Measurements from ENCODE around the gene DPP9.
"Not testable (repeated sequence)": the region's sequence is repeated elsewhere in the genome, so short reads cannot be mapped to it uniquely, and the experiment has no call there.

The DPP9 gene

DNA sequence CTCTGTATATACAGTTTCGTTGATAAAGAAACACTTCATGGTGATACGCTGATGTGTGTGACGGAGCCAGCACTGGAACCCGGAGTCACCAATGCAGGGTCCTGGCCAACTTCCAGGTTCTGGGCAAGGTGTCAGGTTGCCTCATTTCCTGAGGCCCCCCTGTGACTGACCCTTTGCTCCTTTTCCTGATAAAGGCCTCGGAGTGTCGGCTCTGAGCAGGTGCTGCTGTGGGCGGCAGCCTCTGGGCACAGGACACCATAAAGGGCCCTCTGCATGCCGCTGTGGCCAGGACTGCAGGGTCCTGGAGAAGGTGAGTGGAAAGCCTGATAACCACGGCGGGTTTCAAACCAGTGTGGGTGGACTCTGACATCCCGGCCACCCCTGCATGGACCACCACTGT, 36.2 kb downstream of the DPP9 start:
- no peak for DNase-seq (ENCODE audit: low read depth)

DNA sequence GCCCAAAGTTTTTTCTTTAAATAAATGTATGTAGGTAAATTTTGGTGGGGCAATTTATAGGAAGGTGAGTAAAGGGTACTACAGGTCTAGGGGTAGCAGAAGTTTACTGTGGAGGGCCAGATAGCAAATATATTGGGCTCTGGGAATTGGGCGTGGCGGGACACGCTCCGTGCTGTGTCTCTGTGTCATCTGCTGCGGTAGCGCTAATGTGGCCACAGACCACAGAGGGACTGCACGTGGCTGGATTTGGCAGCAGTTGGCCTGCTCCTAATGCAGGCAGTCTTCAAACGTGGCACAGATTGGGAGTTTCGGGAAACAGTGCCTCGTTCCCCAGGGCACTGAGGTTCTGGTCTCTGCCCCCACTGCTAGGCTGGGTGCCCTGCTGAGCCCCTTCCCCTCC, 36.9 kb downstream of the DPP9 start:
- no peak for DNase-seq (ENCODE audit: low read depth)

DNA sequence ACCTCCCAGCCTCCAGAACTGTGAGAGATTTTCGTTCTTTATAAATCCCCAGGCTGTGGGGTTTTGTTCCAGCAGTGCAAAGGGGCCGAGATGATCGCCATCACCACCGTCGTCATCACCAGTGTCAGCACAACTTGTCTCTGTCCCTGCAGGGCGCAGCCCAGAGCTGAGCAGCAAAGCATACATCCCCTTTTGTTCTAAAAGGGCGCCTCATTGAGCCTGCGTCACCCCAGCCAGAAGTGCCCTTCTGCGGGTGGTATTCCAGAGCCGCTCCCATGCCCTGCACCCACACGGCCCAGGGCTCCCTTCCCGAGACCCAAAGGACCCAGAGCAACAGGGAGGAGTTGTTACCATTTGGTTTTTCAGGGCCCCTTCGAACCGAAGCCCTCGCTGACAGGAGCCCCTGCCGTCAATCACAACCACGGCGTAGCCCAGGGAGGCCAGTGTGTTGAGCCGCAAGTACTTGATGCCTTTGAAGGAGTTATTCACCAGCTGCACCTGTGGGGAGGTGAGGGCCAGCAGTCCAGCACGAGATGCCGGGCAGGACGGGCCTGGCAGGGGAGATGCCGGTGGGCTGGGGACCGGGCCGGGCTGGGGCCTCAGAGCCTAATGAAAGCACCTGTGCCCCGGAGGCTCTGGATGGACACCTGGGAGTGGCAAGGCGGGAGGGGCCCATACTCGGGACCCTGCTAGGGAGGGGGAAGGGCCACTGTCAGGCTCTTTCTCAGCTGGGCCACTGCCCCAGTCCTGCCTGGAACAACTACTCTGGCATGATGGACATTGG, 39.1 kb downstream of the DPP9 start:
- DNase-seq (ENCODE audit: low read depth): no peak

- no peak for DNase-seq (ENCODE audit: low read depth)
Measured at GRCh38 chr19:4682417-4683200, 41.0 kb downstream of the DPP9 start.

- not testable (repeated sequence) for DNase-seq (ENCODE audit: low read depth)
Measured at GRCh38 chr19:4680021-4680420, 43.6 kb downstream of the DPP9 start.

DNA sequence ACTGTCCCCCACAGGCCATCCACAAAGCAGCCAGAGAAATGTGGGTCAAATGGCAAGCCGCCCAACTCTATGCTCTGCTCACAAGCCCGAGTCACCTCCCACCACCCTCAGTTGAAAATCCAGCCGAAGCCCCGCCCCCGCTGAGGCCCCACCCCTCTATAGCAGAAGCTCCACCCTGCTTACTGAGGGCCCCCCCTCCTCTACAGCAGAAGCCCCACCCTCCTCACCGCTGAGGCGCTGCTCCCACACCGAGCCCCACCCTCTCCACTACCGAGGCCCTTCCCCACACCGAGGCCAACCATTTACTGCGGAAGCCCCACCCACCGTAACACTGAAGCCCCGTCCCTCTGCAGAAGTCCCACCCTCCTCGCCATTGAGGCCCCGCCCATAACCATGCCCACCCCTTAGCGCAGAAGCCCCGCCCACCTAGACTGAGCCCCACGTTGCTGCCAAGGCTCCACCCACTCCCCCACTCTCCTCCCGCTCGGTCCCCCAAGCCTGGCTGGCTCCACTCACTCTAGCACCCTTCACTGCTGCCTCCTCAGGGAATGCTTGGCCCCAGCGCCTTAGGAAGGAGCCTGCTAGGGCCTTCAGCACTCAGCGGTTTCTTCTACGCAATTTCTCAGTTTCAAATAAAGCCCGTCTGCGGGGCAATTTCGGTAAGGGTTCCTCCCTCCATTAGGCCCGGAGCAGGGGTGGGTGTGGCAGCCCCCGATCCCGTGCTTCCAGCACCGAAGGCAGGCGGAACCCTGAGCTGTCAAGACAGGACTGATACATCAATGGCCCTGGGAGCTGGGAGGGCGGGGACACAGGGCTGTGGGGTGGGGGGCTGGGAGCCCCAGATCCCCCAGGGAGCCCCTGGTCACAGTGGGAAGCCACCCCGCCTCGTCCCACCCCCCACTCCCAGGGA, 44.5 kb downstream of the DPP9 start:
- DNase-seq (ENCODE audit: low read depth): no peak

GRCh38 chr19:4676955-4677731, 46.5 kb downstream of the DPP9 start:
- DNase-seq (ENCODE audit: low read depth): no peak

- no peak for DNase-seq (ENCODE audit: low read depth)
Measured at GRCh38 chr19:4675346-4675745, 48.3 kb downstream of the DPP9 start.

GRCh38 chr19:4673726-4674125, 49.9 kb downstream of the DPP9 start:
- DNase-seq (ENCODE audit: low read depth): no peak

GRCh38 chr19:4673216-4673615, 50.4 kb downstream of the DPP9 start:
- no peak for DNase-seq (ENCODE audit: low read depth)

DNA sequence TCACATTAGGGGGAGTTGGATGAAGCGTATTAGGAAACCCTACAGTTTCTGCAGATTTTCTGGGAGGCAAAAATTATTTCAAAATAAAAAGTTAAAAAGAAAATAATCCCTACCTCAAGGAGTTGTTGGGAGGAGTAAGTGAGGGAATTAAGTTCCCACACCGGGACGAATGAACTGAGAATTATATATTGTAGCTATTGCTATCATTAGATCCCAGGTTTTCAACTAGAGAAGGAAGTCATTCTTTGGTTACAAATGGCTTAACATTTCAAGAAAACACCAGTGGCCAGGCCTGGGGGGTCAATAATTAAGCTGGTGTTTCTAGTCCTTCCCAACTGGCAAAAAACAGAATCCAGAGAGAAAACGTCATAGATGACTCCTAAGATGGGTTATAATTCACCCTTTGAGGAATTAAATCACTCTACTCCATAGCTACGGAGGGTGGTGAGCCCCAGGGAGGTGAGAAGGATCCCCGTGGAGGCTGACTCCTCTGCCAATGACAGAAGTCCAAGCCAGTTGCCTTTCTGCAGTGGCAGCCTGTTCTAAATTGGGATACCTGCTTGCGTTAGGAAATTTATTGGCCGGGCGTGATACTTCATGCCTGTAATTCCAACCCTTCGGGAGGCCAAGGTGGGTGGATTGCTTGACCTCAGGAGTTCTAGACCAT, 52.3 kb downstream of the DPP9 start:
- no peak for DNase-seq (ENCODE audit: low read depth)

DNA sequence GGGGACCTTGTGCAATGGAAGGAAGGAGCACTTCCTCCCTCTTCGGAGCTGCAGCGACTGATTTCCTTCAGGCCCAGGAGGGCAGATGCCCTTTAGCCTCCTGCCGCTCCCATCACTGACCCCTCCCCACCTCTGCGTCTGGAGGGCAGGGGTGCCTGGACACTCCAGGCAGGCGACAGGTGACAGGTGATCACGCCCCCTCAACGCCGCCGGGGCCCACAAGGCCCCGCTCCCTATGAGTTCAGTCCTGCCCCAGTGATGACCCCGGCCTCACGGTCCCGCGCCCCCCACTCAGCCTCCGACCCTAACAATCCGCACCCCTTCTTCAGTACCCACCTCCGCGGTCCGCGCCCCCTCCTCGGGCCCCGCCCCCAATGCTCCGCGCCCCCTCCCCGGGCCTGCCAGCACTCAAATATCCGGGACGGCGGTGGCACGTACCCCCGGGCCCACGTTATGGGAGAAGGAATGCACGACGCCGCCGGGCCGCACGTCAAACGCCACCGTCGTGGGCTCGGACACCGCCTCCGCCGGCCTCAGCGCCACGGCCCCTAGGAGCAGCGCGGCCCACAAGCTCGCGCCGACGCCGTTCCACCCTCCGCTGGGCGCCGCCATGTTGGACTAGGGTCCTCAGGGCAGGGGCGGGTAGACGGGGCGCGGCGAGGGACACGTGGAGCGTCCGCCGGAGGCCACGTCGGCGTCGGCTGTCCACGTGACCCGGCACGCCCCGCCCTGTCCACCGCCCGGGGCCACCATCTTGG, 53.7 kb downstream of the DPP9 start, which contains the start of gene MYDGF:
Gene MYDGF (minus strand): TSS at position 620 of the 758 bp plus-strand sequence. CDS start 8 bp downstream, at position 612.
- DNase-seq (ENCODE audit: low read depth): peak; percentile 90

DNA sequence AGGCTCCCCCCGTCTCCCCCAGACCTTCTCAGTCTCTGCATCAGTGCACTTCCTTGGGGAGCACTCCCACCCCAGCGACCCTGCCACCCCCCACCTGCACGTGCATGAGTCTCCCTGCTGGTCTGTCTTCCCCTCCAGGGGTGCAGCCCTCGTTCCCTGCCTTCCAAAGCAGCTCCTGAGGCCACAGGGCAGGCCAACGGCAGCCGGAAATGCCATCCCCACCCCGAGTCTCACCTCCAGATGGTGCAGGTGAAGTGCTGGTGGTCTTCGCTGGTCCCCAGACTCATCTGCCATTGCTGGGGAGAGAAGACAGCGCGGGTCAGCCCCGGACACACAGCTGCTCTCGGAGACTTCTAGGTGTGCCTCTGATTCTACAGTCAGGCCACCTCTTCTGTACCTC, 59.0 kb downstream of the DPP9 start:
- no peak for DNase-seq (ENCODE audit: low read depth)

DNA sequence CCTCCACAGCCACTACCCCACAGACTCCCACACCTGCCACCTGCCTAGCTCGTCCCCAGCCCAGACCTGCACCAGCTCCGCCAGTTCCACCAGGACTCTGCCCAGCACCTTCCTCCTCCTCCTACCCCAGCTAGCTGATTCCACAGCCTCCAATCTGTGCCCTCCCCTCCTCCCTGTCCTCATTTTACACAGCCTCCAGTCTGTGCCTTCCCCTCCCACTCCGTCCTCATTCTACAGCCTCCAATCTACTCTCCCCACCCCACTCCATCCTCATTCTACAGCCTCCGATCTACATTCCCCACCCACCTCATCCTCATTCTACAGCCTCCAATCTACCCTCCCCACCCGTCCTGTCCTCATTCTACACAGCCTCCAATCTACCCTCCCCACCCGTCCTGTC, 60.8 kb downstream of the DPP9 start:
- no peak for DNase-seq (ENCODE audit: low read depth)

- no peak for DNase-seq (ENCODE audit: low read depth)
Measured at GRCh38 chr19:4662020-4662695, 61.5 kb downstream of the DPP9 start.

DNA sequence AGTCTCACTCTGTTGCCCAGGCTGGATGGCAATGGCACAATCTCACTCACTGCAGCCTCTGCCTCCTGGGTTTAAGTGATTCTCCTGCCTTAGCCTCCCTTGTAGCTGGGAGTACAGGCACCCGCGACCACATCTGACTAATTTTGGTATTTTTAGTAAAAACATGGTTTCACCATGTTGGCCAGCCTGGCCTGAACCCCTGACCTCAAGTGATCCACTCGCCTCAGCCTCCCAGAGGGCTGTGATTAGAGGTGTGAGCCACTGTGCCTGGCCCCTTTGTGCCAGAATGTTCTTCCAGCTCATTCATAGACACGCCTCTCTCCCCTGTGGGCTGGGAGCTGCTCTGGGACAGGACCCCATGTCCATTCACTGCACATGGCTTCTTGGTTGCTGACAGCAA, 62.6 kb downstream of the DPP9 start:
- no peak for DNase-seq (ENCODE audit: low read depth)

DNA sequence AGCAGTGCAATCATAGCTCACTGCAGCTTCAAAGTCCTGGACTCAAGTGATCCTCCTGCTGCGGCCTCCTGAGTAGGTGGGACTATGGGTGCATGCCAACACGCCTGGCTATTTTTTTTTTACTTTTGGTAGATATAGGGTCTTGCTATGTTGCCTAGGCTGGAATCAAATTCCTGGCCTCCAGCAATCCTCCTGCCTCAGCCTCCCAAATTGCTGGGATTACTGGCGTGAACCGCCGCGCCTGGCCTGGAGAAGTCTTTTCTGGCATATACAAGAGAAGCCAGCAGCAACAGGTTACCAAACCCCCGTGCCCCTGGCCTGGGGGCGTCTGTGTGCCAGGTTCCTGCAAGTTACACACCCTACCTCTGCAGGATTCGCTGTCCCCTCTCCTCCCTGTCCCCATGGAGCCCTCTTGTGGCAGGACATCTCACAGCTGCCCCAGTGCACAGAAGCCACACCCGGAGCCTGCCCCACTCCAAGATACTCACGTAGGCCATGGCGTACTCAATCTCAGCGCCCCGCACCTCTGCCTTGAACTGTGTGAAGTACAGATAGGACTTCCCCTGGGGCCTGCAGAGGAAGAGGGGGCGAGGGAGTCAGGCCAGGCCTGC, 63.4 kb downstream of the DPP9 start:
- no peak for DNase-seq (ENCODE audit: low read depth)

DNA sequence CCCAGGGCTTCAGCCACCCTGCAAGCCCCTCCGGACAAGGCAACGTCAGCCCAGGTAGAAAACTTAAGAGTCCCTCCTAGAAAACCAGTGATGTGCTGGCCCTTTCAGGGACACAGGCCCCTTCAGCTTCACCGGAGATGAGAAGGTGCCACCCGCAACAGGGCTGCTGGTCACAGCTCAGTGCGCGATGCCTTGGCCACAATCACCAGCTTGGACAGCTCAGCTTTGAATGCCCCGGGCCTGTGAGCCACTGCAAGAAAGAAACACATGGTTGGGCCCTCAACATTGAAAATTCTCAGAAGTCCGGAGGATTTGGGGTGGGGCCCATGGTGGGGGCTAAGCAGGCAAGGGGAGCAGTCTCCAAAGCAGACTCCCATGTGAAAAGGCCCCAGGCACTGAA, 65.8 kb downstream of the DPP9 start:
- no peak for DNase-seq (ENCODE audit: low read depth)

- no peak for DNase-seq (ENCODE audit: low read depth)
Measured at GRCh38 chr19:4657262-4657661, 66.4 kb downstream of the DPP9 start.
